Measurements from ENCODE around the gene NOTUM.
"Not testable (repeated sequence)": the region's sequence is repeated elsewhere in the genome, so short reads cannot be mapped to it uniquely, and the experiment has no call there.

Gene NOTUM

GRCh38 chr17:81927152-81927652 lies 33.8 kb downstream of the NOTUM start:
- intact Hi-C loops (cut with DNase I): no loop called here
- DNase-seq: no peak

- intact Hi-C loops (cut with DNase I): no loop called here
- peak in 3 of 10 donors; percentile 22 to 42 (median 34) for DNase-seq
Observed at GRCh38 chr17:81926451-81927151, 34.4 kb downstream of the NOTUM start.

- DNase-seq: no peak
- intact Hi-C loops (cut with DNase I): no loop called here
Observed at GRCh38 chr17:81925860-81926450, 35.0 kb downstream of the NOTUM start.

- DNase-seq: no peak
- intact Hi-C loops (cut with DNase I): no loop called here
Observed at GRCh38 chr17:81924557-81925532, 36.1 kb downstream of the NOTUM start.

- peak in 8 of 10 donors; percentile 36 to 92 (median 56) for DNase-seq
- intact Hi-C loops (cut with DNase I): no loop called here
Observed at GRCh38 chr17:81923302-81924260, 37.4 kb downstream of the NOTUM start.

- DNase-seq: no peak
- intact Hi-C loops (cut with DNase I): no loop called here
Observed at GRCh38 chr17:81922566-81923301, 38.3 kb downstream of the NOTUM start.

- intact Hi-C loops (cut with DNase I): no loop called here
Observed at GRCh38 chr17:81921996-81922565, 38.9 kb downstream of the NOTUM start.

GRCh38 chr17:81921537-81921862 lies 39.5 kb downstream of the NOTUM start:
- no peak for DNase-seq
- intact Hi-C loops (cut with DNase I): no loop called here

More at GRCh38 chr17:81921996-81922565, 38.9 kb downstream of the NOTUM start:
- no peak for DNase-seq

- intact Hi-C loops (cut with DNase I): no loop called here
Observed at GRCh38 chr17:81920612-81921536, 40.1 kb downstream of the NOTUM start.

GRCh38 chr17:81918832-81919545 lies 42.0 kb downstream of the NOTUM start:
- no peak for DNase-seq
- intact Hi-C loops (cut with DNase I): no loop called here

More at GRCh38 chr17:81920612-81921536, 40.1 kb downstream of the NOTUM start:
- DNase-seq: no peak

- DNase-seq; intact Hi-C loops (cut with DNase I): not testable (repeated sequence)
Observed at GRCh38 chr17:81918333-81918669, 42.7 kb downstream of the NOTUM start.

- peak in 8 of 10 donors; percentile 64 to 96 (median 72) for DNase-seq
- intact Hi-C loops (cut with DNase I): no loop called here
Observed at GRCh38 chr17:81917565-81918332, 43.2 kb downstream of the NOTUM start, which contains the start of gene SIRT7. TSS of gene SIRT7 (minus strand) at chr17:81918176. CDS start at chr17:81918131, 45 bp downstream.

- intact Hi-C loops (cut with DNase I): no loop called here
- DNase-seq: no peak
Observed at GRCh38 chr17:81916234-81917001, 44.6 kb downstream of the NOTUM start.

- no peak for DNase-seq
- intact Hi-C loops (cut with DNase I): no loop called here
Observed at GRCh38 chr17:81915331-81915730, 45.7 kb downstream of the NOTUM start.

GRCh38 chr17:81914103-81914850 lies 46.7 kb downstream of the NOTUM start:
- intact Hi-C loops (cut with DNase I): no loop called here
- no peak for DNase-seq

Measured in posterior cingulate gyrus (tissue), 11 donors.